ENCODE measurements around the gene GPR176. TPM values are rescaled to one million over a fixed set of nuclear protein-coding genes. Genes with fewer than 3 reads are reported as not detected.

GPR176 gene
- total RNA-seq, 2 donors from 2014 or later, result 43.0 to 88.0 TPM

- Histone ChIP-seq H3K4me1 (ENCODE audit: control insufficient read depth in 1 of 2, low read depth in 2 of 2) (peaks cover 9 to 21% of the 10 kb centered on the region in 2 donors), H3K9me3 (no peaks in the 10 kb centered on the region), H3K36me3 (no peaks in the 10 kb centered on the region), H3K27me3 (replicated peaks; ENCODE audit: insufficient read depth) (no peaks in the 10 kb centered on the region), H3K27ac (no peak overlapping the region), H3K4me3 (no peak overlapping the region)
- no peak for DNase-seq (ENCODE audit: low spot score)
- ATAC-seq (ENCODE audit: insufficient number of reproducible peaks, low FRiP score, low read depth), result no peak
- no peak for TF ChIP-seq CTCF (IDR thresholded peaks at IDR 0.05)
Observed at GRCh38 chr15:39785841-39786240, 134.2 kb downstream of the GPR176 start.

- ATAC-seq (ENCODE audit: insufficient number of reproducible peaks, low FRiP score, low read depth) (no peak), DNase-seq (ENCODE audit: low spot score) (no peak)
- H3K4me1 ChIP-seq (ENCODE audit: control insufficient read depth in 1 of 2, low read depth in 2 of 2), result peaks cover 9 to 21% of the 10 kb centered on the region in 2 donors
- H3K9me3 ChIP-seq, result no peaks in the 10 kb centered on the region
- H3K4me3 ChIP-seq, result no peak overlapping the region
- no peak for TF ChIP-seq CTCF (IDR thresholded peaks at IDR 0.05)
- no peaks in the 10 kb centered on the region for H3K36me3 ChIP-seq
- H3K27me3 ChIP-seq (replicated peaks; ENCODE audit: insufficient read depth), result no peaks in the 10 kb centered on the region
- no peak overlapping the region for H3K27ac ChIP-seq
Observed at GRCh38 chr15:39785139-39785538, 134.9 kb downstream of the GPR176 start.

GRCh38 chr15:39784638-39785037 lies 135.4 kb downstream of the GPR176 start:
- ATAC-seq (ENCODE audit: insufficient number of reproducible peaks, low FRiP score, low read depth) (no peak), DNase-seq (ENCODE audit: low spot score) (no peak)
- no peak for TF ChIP-seq CTCF (IDR thresholded peaks at IDR 0.05)
- H3K9me3 ChIP-seq, result no peaks in the 10 kb centered on the region
- no peaks in the 10 kb centered on the region for H3K36me3 ChIP-seq
- no peak overlapping the region for H3K4me3 ChIP-seq
- peaks cover 9 to 21% of the 10 kb centered on the region in 2 donors for H3K4me1 ChIP-seq (ENCODE audit: control insufficient read depth in 1 of 2, low read depth in 2 of 2)
- H3K27me3 ChIP-seq (replicated peaks; ENCODE audit: insufficient read depth), result no peaks in the 10 kb centered on the region
- H3K27ac ChIP-seq, result no peak overlapping the region

GRCh38 chr15:39784125-39784524 lies 135.9 kb downstream of the GPR176 start:
- H3K27ac ChIP-seq, result no peak overlapping the region
- no peak for DNase-seq (ENCODE audit: low spot score)
- no peaks in the 10 kb centered on the region for H3K27me3 ChIP-seq (replicated peaks; ENCODE audit: insufficient read depth)
- H3K4me1 ChIP-seq (ENCODE audit: control insufficient read depth in 1 of 2, low read depth in 2 of 2), result peaks cover 9 to 21% of the 10 kb centered on the region in 2 donors
- H3K36me3 ChIP-seq, result no peaks in the 10 kb centered on the region
- no peak overlapping the region for H3K4me3 ChIP-seq
- no peak for ATAC-seq (ENCODE audit: insufficient number of reproducible peaks, low FRiP score, low read depth)
- no peak for TF ChIP-seq CTCF (IDR thresholded peaks at IDR 0.05)
- H3K9me3 ChIP-seq, result no peaks in the 10 kb centered on the region

- DNase-seq (ENCODE audit: low spot score) (no peak), ATAC-seq (ENCODE audit: insufficient number of reproducible peaks, low FRiP score, low read depth) (no peak)
- TF ChIP-seq CTCF (IDR thresholded peaks at IDR 0.05), result no peak
- H3K36me3 ChIP-seq, result no peaks in the 10 kb centered on the region
- H3K27ac ChIP-seq, result peak overlapping the region; percentile 20 to 35
- H3K4me3 ChIP-seq, result peak overlapping the region; percentile 91
- H3K4me1 ChIP-seq (ENCODE audit: control insufficient read depth in 1 of 2, low read depth in 2 of 2), result peaks cover 9 to 21% of the 10 kb centered on the region in 2 donors
- H3K27me3 ChIP-seq (replicated peaks; ENCODE audit: insufficient read depth), result no peaks in the 10 kb centered on the region
- H3K9me3 ChIP-seq, result no peaks in the 10 kb centered on the region
Observed at GRCh38 chr15:39783244-39783820, 136.7 kb downstream of the GPR176 start.

Data from thoracic aorta (tissue), 2 donors.